ENCODE measurements around the gene TPRN.

Gene TPRN

GRCh38 chr9:137194388-137194787 lies 6.2 kb downstream of the TPRN start:
- TF ChIP-seq SIN3A (IDR thresholded peaks at IDR 0.05; ENCODE audit: borderline replicate concordance, insufficient read depth, low read length) (no peak), FOXP2 (optimal IDR thresholded peaks at IDR 0.05; ENCODE audit: borderline replicate concordance, extremely low read depth, extremely low read length, insufficient read depth) (no peak), REST (IDR thresholded peaks at IDR 0.05; ENCODE audit: insufficient read depth in 1 of 2, low read depth in 2 of 2, low read length in 2 of 2) (no peak), TAF1 (IDR thresholded peaks at IDR 0.05; ENCODE audit: borderline replicate concordance, insufficient read depth, low read length) (no peak), POLR2AphosphoS5 (IDR thresholded peaks at IDR 0.05; ENCODE audit: low read depth, low read length) (no peak)

GRCh38 chr9:137193771-137194170 lies 6.8 kb downstream of the TPRN start:
- TF ChIP-seq TAF1 (IDR thresholded peaks at IDR 0.05; ENCODE audit: borderline replicate concordance, insufficient read depth, low read length): no peak
- TF ChIP-seq REST (IDR thresholded peaks at IDR 0.05; ENCODE audit: insufficient read depth in 1 of 2, low read depth in 2 of 2, low read length in 2 of 2): no peak
- TF ChIP-seq FOXP2 (optimal IDR thresholded peaks at IDR 0.05; ENCODE audit: borderline replicate concordance, extremely low read depth, extremely low read length, insufficient read depth): no peak
- TF ChIP-seq POLR2AphosphoS5 (IDR thresholded peaks at IDR 0.05; ENCODE audit: low read depth, low read length): no peak
- TF ChIP-seq SIN3A (IDR thresholded peaks at IDR 0.05; ENCODE audit: borderline replicate concordance, insufficient read depth, low read length): no peak

- TF ChIP-seq REST (IDR thresholded peaks at IDR 0.05; ENCODE audit: insufficient read depth in 1 of 2, low read depth in 2 of 2, low read length in 2 of 2): no peak
- no peak for TF ChIP-seq FOXP2 (optimal IDR thresholded peaks at IDR 0.05; ENCODE audit: borderline replicate concordance, extremely low read depth, extremely low read length, insufficient read depth)
- no peak for TF ChIP-seq POLR2AphosphoS5 (IDR thresholded peaks at IDR 0.05; ENCODE audit: low read depth, low read length)
- TF ChIP-seq TAF1 (IDR thresholded peaks at IDR 0.05; ENCODE audit: borderline replicate concordance, insufficient read depth, low read length): no peak
- no peak for TF ChIP-seq SIN3A (IDR thresholded peaks at IDR 0.05; ENCODE audit: borderline replicate concordance, insufficient read depth, low read length)
Observed at GRCh38 chr9:137192859-137193258, 7.7 kb downstream of the TPRN start.

GRCh38 chr9:137192448-137192780 lies 8.1 kb downstream of the TPRN start:
- no peak for TF ChIP-seq FOXP2 (optimal IDR thresholded peaks at IDR 0.05; ENCODE audit: borderline replicate concordance, extremely low read depth, extremely low read length, insufficient read depth)

- no peak for TF ChIP-seq FOXP2 (optimal IDR thresholded peaks at IDR 0.05; ENCODE audit: borderline replicate concordance, extremely low read depth, extremely low read length, insufficient read depth)
- no peak for TF ChIP-seq POLR2AphosphoS5 (IDR thresholded peaks at IDR 0.05; ENCODE audit: low read depth, low read length)
- TF ChIP-seq TAF1 (IDR thresholded peaks at IDR 0.05; ENCODE audit: borderline replicate concordance, insufficient read depth, low read length): no peak
- TF ChIP-seq REST (IDR thresholded peaks at IDR 0.05; ENCODE audit: insufficient read depth in 1 of 2, low read depth in 2 of 2, low read length in 2 of 2): no peak
- TF ChIP-seq SIN3A (IDR thresholded peaks at IDR 0.05; ENCODE audit: borderline replicate concordance, insufficient read depth, low read length): no peak
Observed at GRCh38 chr9:137191691-137192447, 8.7 kb downstream of the TPRN start.
